Measurements from ENCODE around the gene OR10H1.

- no peak for TF ChIP-seq CTCF (IDR thresholded peaks at IDR 0.05)
- no peak for TF ChIP-seq POLR2A (IDR thresholded peaks at IDR 0.05; ENCODE audit: low read length)
- no peak for TF ChIP-seq REST (IDR thresholded peaks at IDR 0.05)
- no peak for TF ChIP-seq BHLHE40 (IDR thresholded peaks at IDR 0.05; ENCODE audit: low read depth, low read length)
- TF ChIP-seq MAX (IDR thresholded peaks at IDR 0.05) = no peak
- TF ChIP-seq CHD4 (IDR thresholded peaks at IDR 0.05; ENCODE audit: borderline replicate concordance) = no peak
- TF ChIP-seq EHMT2 (IDR thresholded peaks at IDR 0.05; ENCODE audit: low read depth) = no peak
- TF ChIP-seq RAD21 (conservative IDR thresholded peaks at IDR 0.05 in 1 of 2, IDR thresholded peaks at IDR 0.05 in 1 of 2) = no peak
- TF ChIP-seq USF2 (IDR thresholded peaks at IDR 0.05) = no peak
- TF ChIP-seq KDM5A (IDR thresholded peaks at IDR 0.05) = no peak
- no peak for TF ChIP-seq ZFP36 (IDR thresholded peaks at IDR 0.05; ENCODE audit: borderline replicate concordance, partially characterized antibody)
- TF ChIP-seq BCL3 (IDR thresholded peaks at IDR 0.05) = no peak
- no peak for TF ChIP-seq RFX5 (IDR thresholded peaks at IDR 0.05)
These were observed 13.8 kb upstream of the OR10H1 start for GRCh38 chr19:15829306-15829698.
